ENCODE measurements around the gene ZNF71. TPM values are rescaled to one million over a fixed set of nuclear protein-coding genes. Genes with fewer than 3 reads are reported as not detected.

Gene ZNF71
- total and polyA plus RNA-seq, 2 of the 8 experiments (the other 6 are each of a cell fraction or from before 2014, with no cell fraction given), result 8.2 to 12.4 TPM

DNA sequence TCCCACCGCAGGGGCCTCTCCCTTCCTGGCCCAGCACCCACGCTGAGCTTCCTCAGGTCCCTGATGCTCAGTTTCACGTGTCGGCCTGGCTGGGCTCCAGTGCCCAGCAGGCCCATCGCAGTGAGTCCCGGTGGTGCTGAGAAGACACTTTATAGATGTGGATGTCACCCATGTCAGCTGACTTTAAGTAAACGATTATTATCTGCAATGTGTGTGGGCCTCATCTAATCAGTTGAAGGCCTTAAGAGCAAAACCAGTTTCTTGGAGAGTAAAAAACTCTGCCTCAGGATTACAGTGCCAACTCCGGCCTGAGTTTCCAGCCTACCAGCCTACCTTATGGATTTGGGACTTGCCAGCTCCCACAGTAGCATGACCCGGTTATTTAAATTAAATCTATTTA, 30.6 kb downstream of the ZNF71 start:
- Histone ChIP-seq H3K79me1 (ENCODE audit: low read depth, low read length) (no peaks in the 10 kb centered on the region; the same call in 1 of the 2 replicates), H3K79me2 (ENCODE audit: control insufficient read depth in 1 of 2, insufficient read depth in 2 of 2, low read length in 2 of 2) (no peaks in the 10 kb centered on the region), H4K8ac (ENCODE audit: extremely low read depth, insufficient read depth, low read length) (no peak overlapping the region), H2BK15ac (ENCODE audit: low read length) (no peak overlapping the region), H3K36me3 (ENCODE audit: control insufficient read depth in 2 of 4, insufficient read depth in 4 of 4, low read length in 3 of 4) (peaks cover 2 to 26% (median 7%) of the 10 kb centered on the region in 4 experiments; a peak in 5 of 8 replicates), H3K23ac (ENCODE audit: insufficient read length) (no peak overlapping the region), H2AK5ac (ENCODE audit: low read depth, low read length) (no peak overlapping the region), H3K9me3 (ENCODE audit: insufficient read depth in 2 of 2, low read depth in 1 of 2, low read length in 1 of 2) (peaks cover 33 to 75% of the 10 kb centered on the region in 2 experiments), H4K5ac (ENCODE audit: insufficient read length, low read depth, low read length) (no peak overlapping the region), H2BK12ac (ENCODE audit: low read depth, low read length) (no peak overlapping the region), H3K4me1 (replicated peaks in 1 of 4; ENCODE audit: control insufficient read depth in 3 of 4, insufficient read depth in 4 of 4, low read length in 3 of 4) (no peaks in the 10 kb centered on the region), H2BK120ac (replicated peaks; ENCODE audit: low read depth, low read length) (no peak overlapping the region), H4K20me1 (replicated peaks in 1 of 2; ENCODE audit: control insufficient read depth in 1 of 2, insufficient read depth in 2 of 2, low read length in 2 of 2) (no peaks in the 10 kb centered on the region), H2BK5ac (ENCODE audit: low read depth, low read length) (no peak overlapping the region), H3K9ac (replicated peaks in 1 of 4; ENCODE audit: extremely low read depth in 1 of 4, low read depth in 3 of 4, low read length in 3 of 4) (no peak overlapping the region), H2AFZ (ENCODE audit: low read length) (no peak overlapping the region), H3K14ac (ENCODE audit: insufficient read length) (no peak overlapping the region), H3K27me3 (replicated peaks in 1 of 4; ENCODE audit: control insufficient read depth in 3 of 4, extremely low read depth in 1 of 4, insufficient read depth in 3 of 4, low read length in 3 of 4) (no peaks in the 10 kb centered on the region), H3K18ac (ENCODE audit: extremely low read depth, low read length) (no peak overlapping the region), H3K27ac (ENCODE audit: low read depth, low read length) (no peak overlapping the region), H3K4ac (replicated peaks; ENCODE audit: insufficient read length, low read depth, low read length) (no peak overlapping the region), H2BK20ac (ENCODE audit: low read length) (no peak overlapping the region), H3K4me2 (ENCODE audit: insufficient read depth in 1 of 2, low read depth in 2 of 2, low read length in 2 of 2) (no peak overlapping the region), H4K91ac (replicated peaks; ENCODE audit: insufficient read length, low read length) (no peak overlapping the region), H3K23me2 (ENCODE audit: low read depth, low read length) (no peaks in the 10 kb centered on the region), H3K4me3 (ENCODE audit: extremely low read depth in 1 of 4, insufficient read depth in 2 of 4, low read depth in 3 of 4, low read length in 4 of 4) (no peak overlapping the region), H3K56ac (replicated peaks; ENCODE audit: insufficient read length, low read depth, low read length) (no peak overlapping the region)
- ChIA-PET POLR2A (ENCODE audit: partially characterized antibody) (no interaction called here), CTCF (ENCODE audit: partially characterized antibody) (no interaction called here)
- 91% methylated on average over 9 of the region's 9 CpGs; no CpG with 5 or more reads in 1 of the 2 experiments for WGBS, 2 experiments (ENCODE audit: extremely low coverage in 1 of 2, insufficient coverage in 1 of 2, insufficient read length in 1 of 2, insufficient replicate concordance in 2 of 2, low coverage in 1 of 2, low lambda C conversion rate in 2 of 2, missing lambda C conversion rate in 1 of 2)
- DNase-seq (ENCODE audit: low read depth in 1 of 2, low spot score in 2 of 2) (no peak), FAIRE-seq (no peak)
- TF ChIP-seq MAFK (IDR thresholded peaks at IDR 0.05; ENCODE audit: low read depth, low read length), result no peak
- TF ChIP-seq GTF2F1 (IDR thresholded peaks at IDR 0.05; ENCODE audit: borderline replicate concordance, low read depth, low read length), result no peak
- no peak for TF ChIP-seq CEBPB (IDR thresholded peaks at IDR 0.05; ENCODE audit: low read depth, low read length)
- no peak for TF ChIP-seq FOSL1 (IDR thresholded peaks at IDR 0.05; ENCODE audit: insufficient read depth, low read depth, low read length)
- TF ChIP-seq POLR2AphosphoS5 (IDR thresholded peaks at IDR 0.05; ENCODE audit: low read depth, low read length), result no peak
- no peak for TF ChIP-seq ATF3 (IDR thresholded peaks at IDR 0.05; ENCODE audit: insufficient read depth, low read depth, low read length)
- TF ChIP-seq RNF2 (IDR thresholded peaks at IDR 0.05; ENCODE audit: borderline replicate concordance, low read depth, low read length, missing control alignments, poor library complexity, severe bottlenecking), result no peak
- TF ChIP-seq, protein P1, sequence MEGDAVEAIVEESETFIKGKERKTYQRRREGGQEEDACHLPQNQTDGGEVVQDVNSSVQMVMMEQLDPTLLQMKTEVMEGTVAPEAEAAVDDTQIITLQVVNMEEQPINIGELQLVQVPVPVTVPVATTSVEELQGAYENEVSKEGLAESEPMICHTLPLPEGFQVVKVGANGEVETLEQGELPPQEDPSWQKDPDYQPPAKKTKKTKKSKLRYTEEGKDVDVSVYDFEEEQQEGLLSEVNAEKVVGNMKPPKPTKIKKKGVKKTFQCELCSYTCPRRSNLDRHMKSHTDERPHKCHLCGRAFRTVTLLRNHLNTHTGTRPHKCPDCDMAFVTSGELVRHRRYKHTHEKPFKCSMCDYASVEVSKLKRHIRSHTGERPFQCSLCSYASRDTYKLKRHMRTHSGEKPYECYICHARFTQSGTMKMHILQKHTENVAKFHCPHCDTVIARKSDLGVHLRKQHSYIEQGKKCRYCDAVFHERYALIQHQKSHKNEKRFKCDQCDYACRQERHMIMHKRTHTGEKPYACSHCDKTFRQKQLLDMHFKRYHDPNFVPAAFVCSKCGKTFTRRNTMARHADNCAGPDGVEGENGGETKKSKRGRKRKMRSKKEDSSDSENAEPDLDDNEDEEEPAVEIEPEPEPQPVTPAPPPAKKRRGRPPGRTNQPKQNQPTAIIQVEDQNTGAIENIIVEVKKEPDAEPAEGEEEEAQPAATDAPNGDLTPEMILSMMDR (IDR thresholded peaks at IDR 0.05; ENCODE audit: control extremely low read depth in 1 of 3, insufficient read depth in 1 of 3, low read depth in 1 of 3, low read length in 3 of 3), result no peak
- no peak for TF ChIP-seq BACH1 (IDR thresholded peaks at IDR 0.05; ENCODE audit: low read length)
- TF ChIP-seq TBP (IDR thresholded peaks at IDR 0.05; ENCODE audit: low read depth, low read length), result no peak
- no peak for TF ChIP-seq NRF1 (IDR thresholded peaks at IDR 0.05; ENCODE audit: low read depth, low read length)
- TF ChIP-seq HDAC6 (IDR thresholded peaks at IDR 0.05; ENCODE audit: low read depth, low read length), result no peak

Data from H1 (cell line).